Measurements from ENCODE around the gene ID3. TPM values are rescaled to one million over a fixed set of nuclear protein-coding genes. Genes with fewer than 3 reads are reported as not detected.

ID3 gene
- total and polyA plus RNA-seq, 9 of the 15 experiments (the other 6 are each of a cell fraction or from before 2014, with no cell fraction given): 6.8 to 59.8 (median 23.5) TPM

DNA sequence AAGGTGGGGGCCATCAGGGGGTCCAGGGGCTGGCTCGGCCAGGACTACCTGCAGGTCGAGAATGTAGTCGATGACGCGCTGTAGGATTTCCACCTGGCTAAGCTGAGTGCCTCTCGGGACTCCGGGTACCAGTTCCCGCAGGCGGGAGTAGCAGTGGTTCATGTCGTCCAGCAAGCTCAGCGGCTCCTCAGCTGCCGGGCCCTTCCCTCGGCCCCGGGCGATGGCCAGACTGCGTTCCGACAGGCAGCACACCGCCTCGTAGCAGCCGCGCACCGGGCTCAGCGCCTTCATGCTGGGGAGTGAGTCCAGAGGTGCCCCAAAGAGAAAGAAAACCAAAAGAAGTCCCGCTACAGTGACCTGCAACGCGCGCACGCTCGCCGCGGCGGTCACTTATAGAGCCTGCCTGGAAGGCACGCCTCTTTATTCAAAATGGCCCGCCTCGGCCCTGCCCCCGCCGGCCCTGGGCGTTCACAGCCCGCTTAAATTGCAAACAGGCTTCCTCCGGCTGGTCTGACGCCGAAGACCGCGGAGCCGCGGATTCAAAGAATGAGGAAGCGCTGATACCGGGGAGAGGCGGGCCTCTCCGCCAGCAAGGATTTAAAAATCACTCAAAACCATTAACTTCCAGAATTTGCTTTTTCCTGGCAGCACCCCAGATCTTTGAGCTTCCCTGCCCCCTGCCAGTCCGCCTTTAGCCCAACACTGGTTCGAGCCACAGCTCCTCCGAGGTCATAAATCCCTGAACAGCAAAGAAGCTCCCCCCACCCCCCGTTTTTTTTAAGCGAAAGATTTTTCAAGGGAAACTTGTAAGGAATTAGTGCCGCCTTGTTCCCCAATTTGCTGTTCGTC is at the start of gene ID3 (continued):
- TF ChIP-seq GTF2E2 (tag; IDR thresholded peaks at IDR 0.05) (peak; percentile 56; the same call in 1 of the 2 replicates), ZBED1 (IDR thresholded peaks at IDR 0.05) (peak; percentile 63; the same call in 1 of the 2 replicates), MEF2D (tag; conservative IDR thresholded peaks at IDR 0.05; ENCODE audit: low read depth) (no peak), TAF9B (IDR thresholded peaks at IDR 0.05; ENCODE audit: partially characterized antibody) (peak; percentile 73), PTRF (tag; IDR thresholded peaks at IDR 0.05) (no peak), RAD51 (IDR thresholded peaks at IDR 0.05; ENCODE audit: borderline replicate concordance, low read depth) (peak; percentile 18; the same call in 1 of the 2 replicates), MXI1 (IDR thresholded peaks at IDR 0.05; ENCODE audit: low read depth, low read length) (peak; percentile 71), SMAD4 (CRISPR knock-in tag; conservative IDR thresholded peaks at IDR 0.05) (peak; percentile 62), KDM1A (IDR thresholded peaks at IDR 0.05) (peak; percentile 99; a peak in 3 of 4 replicates), SIN3A (IDR thresholded peaks at IDR 0.05; ENCODE audit: borderline replicate concordance in 2 of 2, control insufficient read depth in 1 of 2, low read depth in 2 of 2, low read length in 2 of 2) (peak in 1 of 2 experiments; percentile 41; a peak in 2 of 4 replicates), MCM3 (IDR thresholded peaks at IDR 0.05) (no peak)
- TF ChIP-seq, protein P1, sequence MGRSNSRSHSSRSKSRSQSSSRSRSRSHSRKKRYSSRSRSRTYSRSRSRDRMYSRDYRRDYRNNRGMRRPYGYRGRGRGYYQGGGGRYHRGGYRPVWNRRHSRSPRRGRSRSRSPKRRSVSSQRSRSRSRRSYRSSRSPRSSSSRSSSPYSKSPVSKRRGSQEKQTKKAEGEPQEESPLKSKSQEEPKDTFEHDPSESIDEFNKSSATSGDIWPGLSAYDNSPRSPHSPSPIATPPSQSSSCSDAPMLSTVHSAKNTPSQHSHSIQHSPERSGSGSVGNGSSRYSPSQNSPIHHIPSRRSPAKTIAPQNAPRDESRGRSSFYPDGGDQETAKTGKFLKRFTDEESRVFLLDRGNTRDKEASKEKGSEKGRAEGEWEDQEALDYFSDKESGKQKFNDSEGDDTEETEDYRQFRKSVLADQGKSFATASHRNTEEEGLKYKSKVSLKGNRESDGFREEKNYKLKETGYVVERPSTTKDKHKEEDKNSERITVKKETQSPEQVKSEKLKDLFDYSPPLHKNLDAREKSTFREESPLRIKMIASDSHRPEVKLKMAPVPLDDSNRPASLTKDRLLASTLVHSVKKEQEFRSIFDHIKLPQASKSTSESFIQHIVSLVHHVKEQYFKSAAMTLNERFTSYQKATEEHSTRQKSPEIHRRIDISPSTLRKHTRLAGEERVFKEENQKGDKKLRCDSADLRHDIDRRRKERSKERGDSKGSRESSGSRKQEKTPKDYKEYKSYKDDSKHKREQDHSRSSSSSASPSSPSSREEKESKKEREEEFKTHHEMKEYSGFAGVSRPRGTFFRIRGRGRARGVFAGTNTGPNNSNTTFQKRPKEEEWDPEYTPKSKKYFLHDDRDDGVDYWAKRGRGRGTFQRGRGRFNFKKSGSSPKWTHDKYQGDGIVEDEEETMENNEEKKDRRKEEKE (IDR thresholded peaks at IDR 0.05; ENCODE audit: borderline replicate concordance in 1 of 2, control insufficient read depth in 1 of 2, low read depth in 2 of 2, low read length in 1 of 2): 0 out of 4 replicates have a peak, but pooled peaks of 1 of the 2 experiments have one; percentile 36
- TF ChIP-seq, protein P2, sequence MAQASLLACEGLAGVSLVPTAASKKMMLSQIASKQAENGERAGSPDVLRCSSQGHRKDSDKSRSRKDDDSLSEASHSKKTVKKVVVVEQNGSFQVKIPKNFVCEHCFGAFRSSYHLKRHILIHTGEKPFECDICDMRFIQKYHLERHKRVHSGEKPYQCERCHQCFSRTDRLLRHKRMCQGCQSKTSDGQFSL (CRISPR knock-in tag; IDR thresholded peaks at IDR 0.05): no peak
- TF ChIP-seq, protein P2 (tag; IDR thresholded peaks at IDR 0.05): peak in 1 of 2 experiments; percentile 67; a peak in 1 of 4 replicates
- TF ChIP-seq, protein P3, sequence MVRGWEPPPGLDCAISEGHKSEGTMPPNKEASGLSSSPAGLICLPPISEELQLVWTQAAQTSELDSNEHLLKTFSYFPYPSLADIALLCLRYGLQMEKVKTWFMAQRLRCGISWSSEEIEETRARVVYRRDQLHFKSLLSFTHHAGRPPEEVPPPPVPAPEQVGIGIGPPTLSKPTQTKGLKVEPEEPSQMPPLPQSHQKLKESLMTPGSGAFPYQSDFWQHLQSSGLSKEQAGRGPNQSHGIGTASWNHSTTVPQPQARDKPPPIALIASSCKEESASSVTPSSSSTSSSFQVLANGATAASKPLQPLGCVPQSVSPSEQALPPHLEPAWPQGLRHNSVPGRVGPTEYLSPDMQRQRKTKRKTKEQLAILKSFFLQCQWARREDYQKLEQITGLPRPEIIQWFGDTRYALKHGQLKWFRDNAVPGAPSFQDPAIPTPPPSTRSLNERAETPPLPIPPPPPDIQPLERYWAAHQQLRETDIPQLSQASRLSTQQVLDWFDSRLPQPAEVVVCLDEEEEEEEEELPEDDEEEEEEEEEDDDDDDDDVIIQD (CRISPR knock-in tag; IDR thresholded peaks at IDR 0.05): 0 out of 2 replicates have a peak, but pooled peaks have one; percentile 59
- TF ChIP-seq, protein P4, sequence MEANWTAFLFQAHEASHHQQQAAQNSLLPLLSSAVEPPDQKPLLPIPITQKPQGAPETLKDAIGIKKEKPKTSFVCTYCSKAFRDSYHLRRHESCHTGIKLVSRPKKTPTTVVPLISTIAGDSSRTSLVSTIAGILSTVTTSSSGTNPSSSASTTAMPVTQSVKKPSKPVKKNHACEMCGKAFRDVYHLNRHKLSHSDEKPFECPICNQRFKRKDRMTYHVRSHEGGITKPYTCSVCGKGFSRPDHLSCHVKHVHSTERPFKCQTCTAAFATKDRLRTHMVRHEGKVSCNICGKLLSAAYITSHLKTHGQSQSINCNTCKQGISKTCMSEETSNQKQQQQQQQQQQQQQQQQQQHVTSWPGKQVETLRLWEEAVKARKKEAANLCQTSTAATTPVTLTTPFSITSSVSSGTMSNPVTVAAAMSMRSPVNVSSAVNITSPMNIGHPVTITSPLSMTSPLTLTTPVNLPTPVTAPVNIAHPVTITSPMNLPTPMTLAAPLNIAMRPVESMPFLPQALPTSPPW (CRISPR knock-in tag; IDR thresholded peaks at IDR 0.05): peak; percentile 80
- TF ChIP-seq, protein P5, sequence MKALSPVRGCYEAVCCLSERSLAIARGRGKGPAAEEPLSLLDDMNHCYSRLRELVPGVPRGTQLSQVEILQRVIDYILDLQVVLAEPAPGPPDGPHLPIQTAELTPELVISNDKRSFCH (CRISPR knock-in tag; IDR thresholded peaks at IDR 0.05): 0 out of 2 replicates have a peak, but pooled peaks have one; percentile 8
- TF ChIP-seq, protein P5 (tag; IDR thresholded peaks at IDR 0.05): no peak
